HEK293 (cell line): ENCODE data around the gene C21orf91.

ENCODE experiments used
- CTCF ChIA-PET: fragments of 350-600 bp; formaldehyde crosslinking; extraction: SDS; loops from one replicate; lab custom pipeline; 2021; ENCODE audit warnings: antibody characterized with exemption; lab: Yijun Ruan, JAX
- POLR2A ChIA-PET: fragments of 300-600 bp; formaldehyde crosslinking; extraction: SDS; loops from one replicate; lab custom pipeline; 2020; ENCODE audit warnings: antibody characterized with exemption, inconsistent platforms; lab: Yijun Ruan, JAX
- H3K27ac ChIP-seq: fragments of 200-500 bp; sonication (Bioruptor generic); 2 replicates; pipeline ENCODE4 v1.5.1; 2014; ENCODE audit warnings: low read depth, low read length, control low read depth, inconsistent platforms; ENCODE audit errors: extremely low read depth
- H3K36me3 ChIP-seq, 2 experiments: fragments of 200-500 bp in 1 of 2; sonication (Bioruptor generic) in 1 of 2; 1 replicate in 1 of 2; 2 replicates in 1 of 2; pipeline ENCODE4 v1.5.1; 2014 to 2017; ENCODE audit warnings: inconsistent platforms in 2 of 2, low read length in 2 of 2; ENCODE audit not compliant: control insufficient read depth in 2 of 2, insufficient read depth in 1 of 2
- H3K4me1 ChIP-seq: fragments of 200-500 bp; sonication (Bioruptor generic); 2 replicates; pipeline ENCODE4 v1.5.1; 2014; ENCODE audit warnings: mild to moderate bottlenecking, low read length, inconsistent platforms; ENCODE audit not compliant: control insufficient read depth, insufficient read depth
- H3K4me3 ChIP-seq: 2 replicates; pipeline ENCODE4 v1.5.1; 2011; ENCODE audit warnings: low read depth, mild to moderate bottlenecking, control low read depth, low read length, moderate library complexity
- H3K9me3 ChIP-seq: fragments of 200-500 bp; sonication (Bioruptor generic); 2 replicates; pipeline ENCODE4 v1.5.1; 2014; ENCODE audit warnings: low read depth, low read length, inconsistent platforms; ENCODE audit not compliant: control insufficient read depth, insufficient read depth
- AEBP2 ChIP-seq: fragments of 450-650 bp; formaldehyde crosslinking; IDR thresholded peaks from 2 replicates; pipeline ENCODE4 v1.5.1; 2016; ENCODE audit warnings: missing biosample characterization, missing genetic modification characterization, borderline replicate concordance
- CTCF ChIP-seq: fragments of 450-650 bp; formaldehyde crosslinking; IDR thresholded peaks from 2 replicates; pipeline ENCODE4 v1.5.1; 2016; ENCODE audit warnings: missing biosample characterization, missing genetic modification characterization
- GLI4 ChIP-seq: fragments of 450-650 bp; formaldehyde crosslinking; IDR thresholded peaks from 2 replicates; pipeline ENCODE4 v1.5.1; 2016; ENCODE audit warnings: missing biosample characterization, missing genetic modification characterization
- GLIS2 ChIP-seq: fragments of 450-650 bp; formaldehyde crosslinking; IDR thresholded peaks from 2 replicates; pipeline ENCODE4 v1.5.1; 2016; ENCODE audit warnings: missing biosample characterization, missing genetic modification characterization
- HOXA7 ChIP-seq: sonication (generic); formaldehyde crosslinking; IDR thresholded peaks from 2 replicates; pipeline ENCODE4 v1.8.1; 2022; ENCODE audit warnings: missing genetic modification reagents, borderline replicate concordance
- PRDM4 ChIP-seq: fragments of 450-650 bp; formaldehyde crosslinking; IDR thresholded peaks from 2 replicates; pipeline ENCODE4 v1.5.1; 2017; ENCODE audit warnings: missing biosample characterization, missing genetic modification characterization
- SP7 ChIP-seq: fragments of 450-650 bp; formaldehyde crosslinking; IDR thresholded peaks from 2 replicates; pipeline ENCODE4 v1.5.1; 2016; ENCODE audit warnings: missing biosample characterization, missing genetic modification characterization
- ZNF169 ChIP-seq: fragments of 450-650 bp; formaldehyde crosslinking; IDR thresholded peaks from 2 replicates; pipeline ENCODE4 v1.5.1; 2016; ENCODE audit warnings: missing biosample characterization, missing genetic modification characterization
- ZNF175 ChIP-seq: fragments of 450-650 bp; formaldehyde crosslinking; IDR thresholded peaks from 2 replicates; pipeline ENCODE4 v1.5.1; 2016; ENCODE audit warnings: missing biosample characterization, missing genetic modification characterization
- ZNF2 ChIP-seq: fragments of 450-650 bp; formaldehyde crosslinking; IDR thresholded peaks from 2 replicates; pipeline ENCODE4 v1.5.1; 2016; ENCODE audit warnings: missing biosample characterization, missing genetic modification characterization
- ZNF202 ChIP-seq: fragments of 450-650 bp; formaldehyde crosslinking; IDR thresholded peaks from 2 replicates; pipeline ENCODE4 v1.5.1; 2016; ENCODE audit warnings: missing biosample characterization, missing genetic modification characterization, borderline replicate concordance
- ZNF214 ChIP-seq: fragments of 450-650 bp; formaldehyde crosslinking; IDR thresholded peaks from 2 replicates; pipeline ENCODE4 v1.5.1; 2017; ENCODE audit warnings: missing biosample characterization, mild to moderate bottlenecking, missing genetic modification characterization, borderline replicate concordance
- ZNF354C ChIP-seq: fragments of 450-650 bp; formaldehyde crosslinking; IDR thresholded peaks from 2 replicates; pipeline ENCODE4 v1.5.1; 2016; ENCODE audit warnings: missing biosample characterization, missing genetic modification characterization, low read depth, borderline replicate concordance
- ZNF449 ChIP-seq: fragments of 450-650 bp; formaldehyde crosslinking; IDR thresholded peaks from 2 replicates; pipeline ENCODE4 v1.5.1; 2017; ENCODE audit warnings: missing biosample characterization, mild to moderate bottlenecking, missing genetic modification characterization, moderate library complexity
- ZNF530 ChIP-seq: fragments of 450-650 bp; formaldehyde crosslinking; IDR thresholded peaks from 2 replicates; pipeline ENCODE4 v1.5.1; 2016; ENCODE audit warnings: low read depth, missing biosample characterization, missing genetic modification characterization
- ZNF626 ChIP-seq: fragments of 450-650 bp; sonication (Bioruptor Pico); formaldehyde crosslinking; IDR thresholded peaks from 2 replicates; pipeline ENCODE4 v1.5.1; 2018; ENCODE audit warnings: missing biosample characterization, missing genetic modification characterization, inconsistent platforms
- ZNF629 ChIP-seq: fragments of 450-650 bp; formaldehyde crosslinking; IDR thresholded peaks from 2 replicates; pipeline ENCODE4 v1.5.1; 2017; ENCODE audit warnings: missing biosample characterization, missing genetic modification characterization
- ZNF645 ChIP-seq: fragments of 450-650 bp; formaldehyde crosslinking; IDR thresholded peaks from 2 replicates; pipeline ENCODE4; 2016; ENCODE audit warnings: missing biosample characterization, missing genetic modification characterization
- ZNF707 ChIP-seq: fragments of 450-650 bp; formaldehyde crosslinking; IDR thresholded peaks from 2 replicates; pipeline ENCODE4 v1.5.1; 2016; ENCODE audit warnings: missing biosample characterization, missing genetic modification characterization
- ZSCAN23 ChIP-seq: fragments of 450-650 bp; formaldehyde crosslinking; IDR thresholded peaks from 2 replicates; pipeline ENCODE4 v1.5.1; 2016; ENCODE audit warnings: missing biosample characterization, missing genetic modification characterization

C21orf91 gene

GRCh38 chr21:17853393-17854275 lies 34.5 kb upstream of the C21orf91 start:
- CTCF ChIA-PET = interaction anchor here (0.6 kb wide), 1 partner anchor 36 kb away, joined by 3 read pairs; no protein-coding TSS in a partner anchor
- no peaks in the 10 kb centered on the region for H3K9me3 ChIP-seq

More at GRCh38 chr21:17853393-17854275, 34.5 kb upstream of the C21orf91 start:
- no peaks in the 10 kb centered on the region for H3K36me3 ChIP-seq
- H3K4me1 ChIP-seq = no peaks in the 10 kb centered on the region
- H3K27ac ChIP-seq = no peak overlapping the region
- POLR2A ChIA-PET = no interaction called here
- TF ChIP-seq GLI4 (no peak), HOXA7 (no peak), ZSCAN23 (no peak), ZNF2 (tag by site-specific recombination) (no peak), ZNF202 (tag by site-specific recombination) (no peak), ZNF214 (tag by site-specific recombination) (no peak), ZNF707 (tag by site-specific recombination) (no peak), PRDM4 (no peak), GLIS2 (tag by site-specific recombination) (no peak), ZNF626 (tag by site-specific recombination) (no peak), ZNF449 (tag by site-specific recombination) (no peak), AEBP2 (no peak), ZNF354C (tag by site-specific recombination) (no peak), CTCF (no peak), SP7 (no peak), ZNF629 (tag by site-specific recombination) (no peak), ZNF169 (tag by site-specific recombination) (no peak), ZNF530 (tag by site-specific recombination) (no peak), ZNF645 (tag by site-specific recombination) (no peak), ZNF175 (tag by site-specific recombination) (no peak)
- no peak overlapping the region for H3K4me3 ChIP-seq
